Smooth muscle cell (in vitro differentiated cells): ENCODE data around the gene PPFIBP1. TPM values are rescaled to one million over a fixed set of nuclear protein-coding genes. Genes with fewer than 3 reads are reported as not detected.

Source experiments
- DNase-seq: peaks from one replicate; lab custom pipeline; 2025; ENCODE audit not compliant: unreplicated experiment; lab: John Stamatoyannopoulos, UW
- H2AFZ ChIP-seq: fragments of 200-600 bp; sonication (generic); 2 replicates; pipeline ENCODE4 v1.6.0; 2016; ENCODE audit warnings: antibody characterized with exemption, low read depth, mild to moderate bottlenecking
- H3F3A ChIP-seq: fragments of 200-600 bp; sonication (generic); 2 replicates; pipeline ENCODE4 v1.6.0; 2017; ENCODE audit warnings: antibody characterized with exemption, low read depth
- H3K27ac ChIP-seq: fragments of 200-600 bp; sonication (generic); 2 replicates; pipeline ENCODE4 v1.5.1; 2016; ENCODE audit warnings: low read depth, mild to moderate bottlenecking
- H3K27me3 ChIP-seq: fragments of 200-600 bp; sonication (generic); 2 replicates; pipeline ENCODE4 v1.6.1; 2016; ENCODE audit warnings: low read depth, mild to moderate bottlenecking
- H3K36me3 ChIP-seq: fragments of 200-600 bp; sonication (generic); 2 replicates; pipeline ENCODE4 v1.5.1; 2016; ENCODE audit warnings: low read depth
- H3K4me1 ChIP-seq: fragments of 200-600 bp; sonication (generic); 2 replicates; pipeline ENCODE4 v1.5.1; 2016; ENCODE audit warnings: low read depth
- H3K4me2 ChIP-seq: fragments of 200-600 bp; sonication (generic); 2 replicates; pipeline ENCODE4 v1.6.0; 2016; ENCODE audit warnings: mild to moderate bottlenecking
- H3K4me3 ChIP-seq: fragments of 200-600 bp; sonication (generic); 2 replicates; pipeline ENCODE4 v1.5.1; 2016; ENCODE audit warnings: mild to moderate bottlenecking
- H3K79me2 ChIP-seq: fragments of 200-600 bp; sonication (generic); 2 replicates; pipeline ENCODE4 v1.6.0; 2016; ENCODE audit warnings: low read depth, mild to moderate bottlenecking
- H3K9ac ChIP-seq: fragments of 200-600 bp; sonication (generic); 2 replicates; pipeline ENCODE4 v1.6.0; 2016; ENCODE audit warnings: low read depth
- H3K9me3 ChIP-seq: fragments of 200-600 bp; sonication (generic); replicated peaks from 2 replicates; pipeline ENCODE4 v1.5.1; 2016; ENCODE audit warnings: low read depth
- H4K20me1 ChIP-seq: fragments of 200-600 bp; sonication (generic); 2 replicates; pipeline ENCODE4 v1.6.0; 2016; ENCODE audit warnings: low read depth
- CTCF ChIP-seq: fragments of 200-600 bp; sonication (generic); IDR thresholded peaks from 2 replicates; pipeline ENCODE4 v1.5.1; 2017; ENCODE audit warnings: borderline replicate concordance, mild to moderate bottlenecking, antibody characterized with exemption; ENCODE audit not compliant: insufficient read depth, poor library complexity, severe bottlenecking
- WGBS: methylation state at CpG from one replicate; pipeline ENCODE4 v1.1.7; 2016; ENCODE audit warnings: low lambda C conversion rate; 5-methylcytosine and 5-hydroxymethylcytosine counted together
- polyA plus RNA-seq: library from polyadenylated mRNA; unstranded; fragments of >200 nt; fragmentation: Nextera tagmentation; extraction: Ambion mirVana; gene quantifications from 2 replicates; pipeline ENCODE4 v1.2.1, GENCODE V29; 2016
- total RNA-seq: library from RNA; depleted of rRNA; stranded (reverse); fragments of >200 nt; gene quantifications from 2 replicates; pipeline ENCODE4 v1.2.3, GENCODE V29; 2014

The PPFIBP1 gene
- total and polyA plus RNA-seq, 2 experiments from 2014 or later = 45.7 to 150 TPM

GRCh38 chr12:27534060-27534764 lies 10.2 kb downstream of the PPFIBP1 start:
- no peaks in the 10 kb centered on the region for H3K27me3 ChIP-seq
- H3K79me2 ChIP-seq = peaks cover 100% of the 10 kb centered on the region
- peaks cover 99% of the 10 kb centered on the region for H4K20me1 ChIP-seq
- no peak overlapping the region for H3K9ac ChIP-seq
- WGBS = 83% methylated on average over 6 of the region's 6 CpGs
- H3K36me3 ChIP-seq = no peaks in the 10 kb centered on the region
- H3F3A ChIP-seq = peaks cover 4% of the 10 kb centered on the region
- no peaks in the 10 kb centered on the region for H3K9me3 ChIP-seq
- no peak for DNase-seq
- peak overlapping the region; percentile 4 for H3K4me2 ChIP-seq
- H3K4me1 ChIP-seq = peaks cover 18% of the 10 kb centered on the region
- TF ChIP-seq CTCF = no peak
- peak overlapping the region; percentile 48 for H3K27ac ChIP-seq
- no peak overlapping the region for H3K4me3 ChIP-seq
- H2AFZ ChIP-seq = no peak overlapping the region

- peaks cover 99% of the 10 kb centered on the region for H4K20me1 ChIP-seq
- no peak overlapping the region for H3K4me2 ChIP-seq
- no peak overlapping the region for H3K9ac ChIP-seq
- H3F3A ChIP-seq = peaks cover 4% of the 10 kb centered on the region
- H3K27me3 ChIP-seq = no peaks in the 10 kb centered on the region
- no peak for DNase-seq
- H3K36me3 ChIP-seq = no peaks in the 10 kb centered on the region
- no peaks in the 10 kb centered on the region for H3K9me3 ChIP-seq
- peaks cover 20% of the 10 kb centered on the region for H3K4me1 ChIP-seq
- H2AFZ ChIP-seq = no peak overlapping the region
- 87% methylated on average over 1 of the region's 1 CpG for WGBS
- H3K27ac ChIP-seq = peak overlapping the region; percentile 48
- peaks cover 100% of the 10 kb centered on the region for H3K79me2 ChIP-seq
- TF ChIP-seq CTCF = no peak
- no peak overlapping the region for H3K4me3 ChIP-seq
Observed at GRCh38 chr12:27534765-27535161, 10.8 kb downstream of the PPFIBP1 start.

DNA sequence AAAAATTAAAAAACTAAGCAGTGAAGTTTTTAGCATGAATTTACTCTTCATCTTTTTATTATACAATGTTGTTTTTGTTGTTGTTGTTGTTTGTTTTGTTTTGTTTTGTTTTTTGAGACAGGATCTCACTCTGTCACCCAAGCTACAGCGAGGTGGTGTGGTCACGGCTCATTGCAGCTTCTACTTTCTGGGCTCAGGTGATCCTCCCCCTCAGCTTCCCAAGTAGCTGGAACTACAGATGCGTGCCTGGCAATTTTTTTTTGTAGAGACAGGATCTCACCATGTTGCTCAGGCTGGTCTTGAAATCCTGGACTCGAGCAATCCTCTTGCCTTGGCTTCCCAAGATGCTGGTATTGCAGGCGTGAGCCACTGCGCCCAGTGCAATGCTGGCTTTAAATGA lies 11.3 kb downstream of the PPFIBP1 start:
- Histone ChIP-seq H3K27ac (no peak overlapping the region), H3K36me3 (no peaks in the 10 kb centered on the region), H3K4me3 (no peak overlapping the region), H2AFZ (no peak overlapping the region), H4K20me1 (peaks cover 97% of the 10 kb centered on the region), H3F3A (peaks cover 4% of the 10 kb centered on the region), H3K9me3 (no peaks in the 10 kb centered on the region), H3K79me2 (peaks cover 100% of the 10 kb centered on the region), H3K4me1 (peaks cover 20% of the 10 kb centered on the region), H3K4me2 (no peak overlapping the region), H3K9ac (no peak overlapping the region), H3K27me3 (no peaks in the 10 kb centered on the region)
- DNase-seq = no peak
- 96% methylated on average over 6 of the region's 6 CpGs for WGBS
- no peak for TF ChIP-seq CTCF
